ENCODE results near the gene LPCAT2. TPM values are rescaled to one million over a fixed set of nuclear protein-coding genes. Genes with fewer than 3 reads are reported as not detected.

LPCAT2 gene
- total and polyA plus RNA-seq, 2 experiments from 2014 or later = 7.8 to 23.8 TPM

- Histone ChIP-seq H3K4me1 (ENCODE audit: insufficient read depth) (peaks cover 12% of the 10 kb centered on the region), H2AFZ (no peak overlapping the region), H3K4me3 (no peak overlapping the region), H3K27ac (ENCODE audit: low read depth) (no peak overlapping the region), H3K36me3 (ENCODE audit: insufficient read depth) (no peaks in the 10 kb centered on the region), H3K79me2 (replicated peaks; ENCODE audit: insufficient read depth) (no peaks in the 10 kb centered on the region), H3K9me2 (ENCODE audit: insufficient read depth) (no peaks in the 10 kb centered on the region), H3K27me3 (ENCODE audit: insufficient read depth) (no peaks in the 10 kb centered on the region), H3K4me2 (no peak overlapping the region), H3F3A (replicated peaks; ENCODE audit: low read depth) (no peaks in the 10 kb centered on the region), H4K20me1 (replicated peaks; ENCODE audit: insufficient read depth) (no peaks in the 10 kb centered on the region)
- H3K27me3 Mint-ChIP-seq (ENCODE audit: insufficient read depth, low read depth, poor library complexity) = no peaks in the 10 kb centered on the region
- TF ChIP-seq CTCF (conservative IDR thresholded peaks at IDR 0.05; ENCODE audit: low read depth in 2 of 2) (no peak), REST (IDR thresholded peaks at IDR 0.05; ENCODE audit: unreplicated experiment) (no peak), ETS1 (IDR thresholded peaks at IDR 0.05) (no peak), JUNB (IDR thresholded peaks at IDR 0.05; ENCODE audit: unreplicated experiment) (no peak), CREB1 (CRISPR knock-in tag; IDR thresholded peaks at IDR 0.05; ENCODE audit: low read depth) (no peak), ZNF462 (CRISPR knock-in tag; IDR thresholded peaks at IDR 0.05) (no peak), NANOG (IDR thresholded peaks at IDR 0.05; ENCODE audit: borderline replicate concordance) (no peak), POLR2AphosphoS5 (IDR thresholded peaks at IDR 0.05; ENCODE audit: low read depth) (no peak), STAT1 (IDR thresholded peaks at IDR 0.05; ENCODE audit: unreplicated experiment) (no peak), ZNF114 (CRISPR knock-in tag; IDR thresholded peaks at IDR 0.05) (no peak), EZH2 (IDR thresholded peaks at IDR 0.05; ENCODE audit: low read depth, unreplicated experiment) (no peak), ZNF331 (CRISPR knock-in tag; IDR thresholded peaks at IDR 0.05; ENCODE audit: low read depth) (no peak), EZH2phosphoT487 (IDR thresholded peaks at IDR 0.05; ENCODE audit: unreplicated experiment) (no peak)
- no peak overlapping the region for H3K4me3 Mint-ChIP-seq
- ATAC-seq (no peak), DNase-seq (ENCODE audit: low spot score) (no peak)
- H3K27ac Mint-ChIP-seq = no peak overlapping the region
- H3K36me3 Mint-ChIP-seq (ENCODE audit: low read depth) = no peaks in the 10 kb centered on the region
- no peaks in the 10 kb centered on the region for H3K9me3 Mint-ChIP-seq
- H3K4me1 Mint-ChIP-seq = peaks cover 15% of the 10 kb centered on the region
These were observed 83.4 kb downstream of the LPCAT2 start for GRCh38 chr16:55592306-55592705.
